Measurements from ENCODE around the gene SETD3. TPM values are rescaled to one million over a fixed set of nuclear protein-coding genes. Genes with fewer than 3 reads are reported as not detected.

Gene SETD3
- total and polyA plus RNA-seq, 2 experiments from 2014 or later, result 43.3 to 54.6 TPM

- no peak overlapping the region for H3K4me2 ChIP-seq (ENCODE audit: unreplicated experiment)
- TF ChIP-seq EZH2 (IDR thresholded peaks at IDR 0.05; ENCODE audit: insufficient read depth, poor library complexity, severe bottlenecking) (no peak), EZH2phosphoT487 (IDR thresholded peaks at IDR 0.05; ENCODE audit: insufficient read depth, low read depth) (no peak)
- H3K27me3 ChIP-seq (replicated peaks; ENCODE audit: insufficient read depth), result no peaks in the 10 kb centered on the region
- H4K20me1 ChIP-seq (ENCODE audit: insufficient read depth), result no peaks in the 10 kb centered on the region
- H3K9me2 ChIP-seq (ENCODE audit: insufficient read depth), result no peaks in the 10 kb centered on the region
- no peaks in the 10 kb centered on the region for H3K9me3 ChIP-seq (ENCODE audit: low read depth)
- WGBS, 2 experiments (ENCODE audit: low coverage in 1 of 2, low lambda C conversion rate in 2 of 2, missing lambda C conversion rate in 2 of 2), result 85 to 88% methylated on average over 21 to 25 of the region's 27 CpGs
- H2AFZ ChIP-seq, result no peak overlapping the region
- no peaks in the 10 kb centered on the region for H3K79me2 ChIP-seq (ENCODE audit: insufficient read depth)
- no peak overlapping the region for H3K4me3 ChIP-seq
- in situ Hi-C loops (cut with MboI), result no loop called here
- DNase-seq, result no peak
- H3F3A ChIP-seq (ENCODE audit: insufficient read depth), result peaks cover 14% of the 10 kb centered on the region; the same call in 1 of the 2 replicates
- H3K4me1 ChIP-seq (ENCODE audit: insufficient read depth), result peaks cover 15% of the 10 kb centered on the region
- no peak overlapping the region for H3K9ac ChIP-seq
- 0 out of 2 replicates have a peak, but pooled peaks cover 3% of the 10 kb centered on the region for H3K36me3 ChIP-seq (ENCODE audit: low read depth)
- no peak overlapping the region for H3K27ac ChIP-seq
These were observed 34.9 kb upstream of the SETD3 start for GRCh38 chr14:99515301-99516155.

DNA sequence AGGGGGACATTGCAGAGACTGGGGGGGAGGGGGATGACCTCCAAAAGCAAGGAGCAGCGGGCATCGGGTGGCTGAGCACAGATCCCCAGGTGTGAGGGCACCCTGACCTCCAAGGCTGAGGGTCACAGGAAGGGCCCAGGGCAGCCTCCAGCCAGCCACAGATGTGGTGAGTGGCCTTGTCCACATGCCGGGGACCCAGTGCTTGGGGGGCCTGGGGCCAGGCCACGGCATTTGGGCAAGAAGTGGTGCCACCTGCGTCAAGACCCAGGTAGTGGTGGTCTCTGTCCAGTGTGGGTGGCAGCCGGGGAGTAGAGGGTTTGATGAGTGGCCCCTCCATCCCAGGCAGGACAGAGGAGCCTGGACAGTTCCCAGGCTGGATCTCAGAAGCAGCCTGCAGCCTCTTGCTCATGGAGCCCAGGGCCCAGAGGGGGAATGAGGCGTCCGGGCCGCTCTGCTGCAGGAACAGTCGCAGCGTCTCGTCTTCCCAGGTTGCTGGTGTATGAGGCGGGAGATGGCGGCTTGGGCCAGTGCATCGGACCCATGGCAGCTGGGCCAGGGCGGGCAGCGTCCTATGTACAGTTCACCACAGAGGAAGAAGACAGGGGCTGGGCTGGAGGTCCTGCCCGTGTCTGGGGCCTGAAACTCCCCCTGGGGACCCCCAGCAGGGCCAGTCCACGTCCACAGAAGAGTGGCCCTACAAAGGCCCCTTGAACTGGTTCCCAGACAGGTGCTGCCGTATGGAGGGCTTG is 34.1 kb upstream of the SETD3 start:
- H3K4me3 ChIP-seq, result no peak overlapping the region
- in situ Hi-C loops (cut with MboI), result no loop called here
- DNase-seq, result no peak
- peaks cover 14% of the 10 kb centered on the region; the same call in 1 of the 2 replicates for H3F3A ChIP-seq (ENCODE audit: insufficient read depth)
- no peak overlapping the region for H3K4me2 ChIP-seq (ENCODE audit: unreplicated experiment)
- 0 out of 2 replicates have a peak, but pooled peaks cover 3% of the 10 kb centered on the region for H3K36me3 ChIP-seq (ENCODE audit: low read depth)
- H3K79me2 ChIP-seq (ENCODE audit: insufficient read depth), result no peaks in the 10 kb centered on the region
- H3K9me3 ChIP-seq (ENCODE audit: low read depth), result no peaks in the 10 kb centered on the region
- H3K27me3 ChIP-seq (replicated peaks; ENCODE audit: insufficient read depth), result no peaks in the 10 kb centered on the region
- no peak overlapping the region for H3K9ac ChIP-seq
- no peak overlapping the region for H2AFZ ChIP-seq
- WGBS, 2 experiments (ENCODE audit: low coverage in 1 of 2, low lambda C conversion rate in 2 of 2, missing lambda C conversion rate in 2 of 2), result 87 to 89% methylated on average over 19 to 20 of the region's 20 CpGs
- H3K9me2 ChIP-seq (ENCODE audit: insufficient read depth), result no peaks in the 10 kb centered on the region
- no peaks in the 10 kb centered on the region for H4K20me1 ChIP-seq (ENCODE audit: insufficient read depth)
- TF ChIP-seq EZH2phosphoT487 (IDR thresholded peaks at IDR 0.05; ENCODE audit: insufficient read depth, low read depth) (no peak), EZH2 (IDR thresholded peaks at IDR 0.05; ENCODE audit: insufficient read depth, poor library complexity, severe bottlenecking) (no peak)
- no peak overlapping the region for H3K27ac ChIP-seq
- H3K4me1 ChIP-seq (ENCODE audit: insufficient read depth), result peaks cover 15% of the 10 kb centered on the region

- Histone ChIP-seq H4K20me1 (ENCODE audit: insufficient read depth) (no peaks in the 10 kb centered on the region), H3K27me3 (replicated peaks; ENCODE audit: insufficient read depth) (no peaks in the 10 kb centered on the region), H3K9me2 (ENCODE audit: insufficient read depth) (no peaks in the 10 kb centered on the region), H3K9ac (no peak overlapping the region), H3F3A (ENCODE audit: insufficient read depth) (peaks cover 14% of the 10 kb centered on the region; the same call in 1 of the 2 replicates), H3K27ac (no peak overlapping the region), H3K9me3 (ENCODE audit: low read depth) (no peaks in the 10 kb centered on the region), H3K4me1 (ENCODE audit: insufficient read depth) (peaks cover 15% of the 10 kb centered on the region), H3K36me3 (ENCODE audit: low read depth) (0 out of 2 replicates have a peak, but pooled peaks cover 3% of the 10 kb centered on the region), H3K4me2 (ENCODE audit: unreplicated experiment) (no peak overlapping the region), H3K4me3 (no peak overlapping the region), H2AFZ (no peak overlapping the region), H3K79me2 (ENCODE audit: insufficient read depth) (no peaks in the 10 kb centered on the region)
- TF ChIP-seq EZH2phosphoT487 (IDR thresholded peaks at IDR 0.05; ENCODE audit: insufficient read depth, low read depth) (no peak), EZH2 (IDR thresholded peaks at IDR 0.05; ENCODE audit: insufficient read depth, poor library complexity, severe bottlenecking) (no peak)
- WGBS, 2 experiments (ENCODE audit: low coverage in 1 of 2, low lambda C conversion rate in 2 of 2, missing lambda C conversion rate in 2 of 2), result 81 to 83% methylated on average over 13 of the region's 13 CpGs
- DNase-seq, result no peak
- in situ Hi-C loops (cut with MboI), result no loop called here
These were observed 33.4 kb upstream of the SETD3 start for GRCh38 chr14:99513946-99514551.

GRCh38 chr14:99513183-99513694 is 32.6 kb upstream of the SETD3 start:
- DNase-seq, result no peak
- Histone ChIP-seq H3F3A (ENCODE audit: insufficient read depth) (peaks cover 14% of the 10 kb centered on the region; the same call in 1 of the 2 replicates), H3K79me2 (ENCODE audit: insufficient read depth) (no peaks in the 10 kb centered on the region), H3K27me3 (replicated peaks; ENCODE audit: insufficient read depth) (no peaks in the 10 kb centered on the region), H3K9ac (no peak overlapping the region), H3K9me2 (ENCODE audit: insufficient read depth) (no peaks in the 10 kb centered on the region), H3K27ac (no peak overlapping the region), H2AFZ (no peak overlapping the region), H3K36me3 (ENCODE audit: low read depth) (0 out of 2 replicates have a peak, but pooled peaks cover 3% of the 10 kb centered on the region), H3K4me1 (ENCODE audit: insufficient read depth) (peaks cover 15% of the 10 kb centered on the region), H4K20me1 (ENCODE audit: insufficient read depth) (no peaks in the 10 kb centered on the region), H3K4me3 (no peak overlapping the region), H3K4me2 (ENCODE audit: unreplicated experiment) (no peak overlapping the region), H3K9me3 (ENCODE audit: low read depth) (no peaks in the 10 kb centered on the region)
- 84 to 87% methylated on average over 13 to 15 of the region's 15 CpGs for WGBS, 2 experiments (ENCODE audit: low coverage in 1 of 2, low lambda C conversion rate in 2 of 2, missing lambda C conversion rate in 2 of 2)
- no peak for TF ChIP-seq EZH2 (IDR thresholded peaks at IDR 0.05; ENCODE audit: insufficient read depth, poor library complexity, severe bottlenecking)
- in situ Hi-C loops (cut with MboI), result no loop called here

Measured in GM23248 (cell line).